KOPT-K1 (cell line): ENCODE measurements around the gene PMPCA.

Experiments used
- H3K27ac ChIP-seq: fragments of 200-600 bp; sonication (generic); 2 replicates; pipeline ENCODE4 v1.5.1; 2016; ENCODE audit warnings: antibody characterized with exemption, mild to moderate bottlenecking, low read depth, low read length; ENCODE audit not compliant: poor library complexity, severe bottlenecking
- H3K36me3 ChIP-seq: fragments of 200-600 bp; sonication (generic); 2 replicates; pipeline ENCODE4 v1.5.1; 2017; ENCODE audit warnings: antibody characterized with exemption, mild to moderate bottlenecking, low read length, moderate library complexity; ENCODE audit not compliant: insufficient read depth
- H3K9me3 ChIP-seq: fragments of 200-600 bp; sonication (generic); 2 replicates; pipeline ENCODE4 v1.5.1; 2017; ENCODE audit warnings: antibody characterized with exemption, low read length, mild to moderate bottlenecking; ENCODE audit not compliant: insufficient read depth, poor library complexity, severe bottlenecking

Gene PMPCA

DNA sequence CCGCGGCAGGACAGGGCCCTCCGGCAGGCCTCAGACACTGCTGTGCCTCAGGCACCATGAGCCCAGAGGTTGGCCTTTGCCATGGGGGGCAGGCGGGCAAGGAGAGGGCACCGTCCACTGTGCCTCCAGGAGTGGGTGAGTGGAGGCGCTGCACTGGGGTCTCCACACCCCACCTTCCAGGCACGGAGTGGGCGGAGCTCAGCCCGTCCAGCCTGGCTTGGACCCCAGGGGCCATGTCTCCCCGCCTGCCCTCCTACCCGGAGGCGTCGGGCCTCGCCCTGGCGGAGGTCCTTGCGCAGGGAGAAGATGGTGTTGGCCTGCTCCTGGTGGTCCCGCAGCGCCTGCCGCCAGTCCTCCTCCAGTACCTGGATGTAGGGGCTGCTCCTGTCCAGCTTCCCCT is 40.4 kb upstream of the PMPCA start:
- no peak overlapping the region for H3K27ac ChIP-seq
- H3K36me3 ChIP-seq: no peaks in the 10 kb centered on the region; the same call in 1 of the 2 replicates
- no peaks in the 10 kb centered on the region for H3K9me3 ChIP-seq

DNA sequence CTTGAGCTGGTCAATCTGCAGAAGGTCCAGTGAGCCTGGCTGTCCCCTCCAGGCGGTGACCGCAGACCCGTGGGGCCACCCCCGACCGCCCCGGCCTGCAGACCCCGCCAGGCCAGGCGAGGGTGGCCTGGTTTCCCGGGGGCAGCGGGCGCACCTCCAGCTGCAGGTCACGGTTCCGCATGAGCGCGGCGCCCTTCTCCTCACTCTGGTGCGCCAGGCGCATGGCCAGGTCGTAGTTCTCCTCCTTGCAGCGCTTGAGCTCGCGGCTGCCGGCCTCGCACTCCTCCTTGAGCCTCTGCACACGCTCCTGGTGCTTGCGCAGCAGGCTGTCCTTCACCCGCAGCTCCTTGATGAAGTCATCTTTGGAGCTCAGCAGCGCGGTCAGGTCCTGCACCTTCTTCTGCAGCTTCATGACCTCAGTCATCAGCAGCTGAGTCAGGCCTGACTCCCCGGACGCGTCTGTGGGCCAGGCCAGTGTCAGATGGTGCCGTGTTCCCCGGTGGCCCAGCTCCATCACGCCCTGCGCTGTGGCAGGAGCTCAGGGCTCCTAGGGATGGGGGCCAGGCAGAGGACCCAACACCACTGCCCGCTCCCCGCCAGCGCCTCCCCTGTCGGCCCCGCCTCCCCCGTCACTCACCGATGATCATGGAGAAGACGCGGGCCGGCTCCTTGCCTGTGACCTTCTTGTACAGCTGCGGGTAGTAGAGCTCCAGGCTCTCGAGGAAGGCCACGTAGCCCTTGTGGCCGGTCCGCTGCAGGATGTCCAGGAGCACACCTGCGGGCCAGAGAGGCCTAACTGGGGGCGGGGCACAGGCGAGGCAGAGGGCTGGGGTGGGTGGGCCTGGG is 39.5 kb upstream of the PMPCA start:
- H3K27ac ChIP-seq: no peak overlapping the region
- no peaks in the 10 kb centered on the region for H3K9me3 ChIP-seq
- H3K36me3 ChIP-seq: no peaks in the 10 kb centered on the region; the same call in 1 of the 2 replicates

GRCh38 chr9:136371533-136371880 is 39.0 kb upstream of the PMPCA start:
- H3K36me3 ChIP-seq: no peaks in the 10 kb centered on the region; the same call in 1 of the 2 replicates

GRCh38 chr9:136372006-136372405 is 38.5 kb upstream of the PMPCA start:
- Histone ChIP-seq H3K27ac (no peak overlapping the region), H3K36me3 (no peaks in the 10 kb centered on the region; the same call in 1 of the 2 replicates)

More at GRCh38 chr9:136371533-136371880, 39.0 kb upstream of the PMPCA start:
- no peaks in the 10 kb centered on the region for H3K9me3 ChIP-seq
- no peak overlapping the region for H3K27ac ChIP-seq

DNA sequence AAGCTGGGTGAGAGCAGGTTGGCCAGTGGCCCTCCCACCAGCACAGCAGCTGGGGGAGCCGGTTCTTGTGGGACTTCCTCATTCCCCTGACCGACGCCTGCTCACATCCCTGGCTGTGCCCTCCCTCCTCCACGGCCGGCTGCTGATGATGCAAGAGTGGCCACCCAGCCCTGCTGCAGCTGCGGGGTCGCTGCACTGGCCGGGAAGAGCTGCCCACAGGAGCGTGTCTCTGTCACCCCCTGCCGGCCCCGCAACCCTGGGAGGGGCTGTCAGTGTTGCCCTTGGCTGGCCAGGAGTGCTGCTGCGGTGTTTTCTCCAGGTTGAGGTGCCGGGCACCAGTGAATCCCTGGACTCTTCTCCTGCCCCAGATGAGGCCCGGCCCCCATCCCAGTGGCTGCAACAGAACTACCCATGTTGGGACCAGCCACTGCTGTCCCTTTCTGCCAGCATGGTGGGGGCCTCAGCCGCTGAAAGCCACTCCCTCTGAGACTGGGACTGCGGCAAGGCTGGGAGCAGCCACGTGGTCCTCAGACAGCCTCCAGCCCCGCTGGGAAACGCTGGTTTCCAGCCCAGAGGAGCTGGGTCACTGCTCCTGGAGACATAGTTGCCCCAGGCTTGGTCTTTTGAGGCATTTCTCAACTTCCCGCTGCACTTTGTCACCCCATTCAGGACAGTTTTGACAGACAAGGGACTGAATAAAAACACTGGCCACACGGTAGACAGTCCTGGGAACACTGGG is 37.7 kb upstream of the PMPCA start:
- no peak overlapping the region for H3K27ac ChIP-seq

More at GRCh38 chr9:136372006-136372405, 38.5 kb upstream of the PMPCA start:
- H3K9me3 ChIP-seq: no peaks in the 10 kb centered on the region

GRCh38 chr9:136373300-136374182 is 36.9 kb upstream of the PMPCA start, which contains the start of gene CARD9:
Gene CARD9, minus strand, starts transcription at chr9:136373669. Its CDS starts 1,591 bp downstream, at chr9:136372078.
- no peaks in the 10 kb centered on the region for H3K9me3 ChIP-seq
- H3K36me3 ChIP-seq: peaks cover 6% of the 10 kb centered on the region; the same call in 1 of the 2 replicates
- no peak within 1 kb of the TSS for H3K27ac ChIP-seq

More for the DNA sequence above, 37.7 kb upstream of the PMPCA start:
- Histone ChIP-seq H3K9me3 (no peaks in the 10 kb centered on the region), H3K36me3 (no peaks in the 10 kb centered on the region; the same call in 1 of the 2 replicates)

DNA sequence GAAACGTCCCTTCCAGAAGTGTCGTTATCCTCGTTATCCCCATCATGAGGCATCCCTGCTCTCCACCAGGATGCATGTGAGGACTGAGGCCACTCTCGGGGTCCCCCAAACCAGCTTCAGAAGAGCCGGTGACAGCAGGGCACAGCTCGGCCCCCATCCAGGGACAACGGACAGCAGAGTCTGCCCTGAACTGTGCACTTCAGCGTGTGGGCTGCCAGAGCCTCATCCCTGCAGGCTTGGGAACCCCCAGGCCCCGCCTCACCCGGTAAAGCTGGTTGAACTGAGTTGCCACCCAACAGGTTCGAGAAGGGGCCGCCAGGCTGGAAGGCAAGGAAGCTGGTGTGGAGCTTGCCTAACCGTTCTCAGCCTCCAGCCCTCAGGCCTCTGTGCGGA is 36.3 kb upstream of the PMPCA start:
- Histone ChIP-seq H3K27ac (no peak overlapping the region), H3K36me3 (peaks cover 9% of the 10 kb centered on the region; the same call in 1 of the 2 replicates)

DNA sequence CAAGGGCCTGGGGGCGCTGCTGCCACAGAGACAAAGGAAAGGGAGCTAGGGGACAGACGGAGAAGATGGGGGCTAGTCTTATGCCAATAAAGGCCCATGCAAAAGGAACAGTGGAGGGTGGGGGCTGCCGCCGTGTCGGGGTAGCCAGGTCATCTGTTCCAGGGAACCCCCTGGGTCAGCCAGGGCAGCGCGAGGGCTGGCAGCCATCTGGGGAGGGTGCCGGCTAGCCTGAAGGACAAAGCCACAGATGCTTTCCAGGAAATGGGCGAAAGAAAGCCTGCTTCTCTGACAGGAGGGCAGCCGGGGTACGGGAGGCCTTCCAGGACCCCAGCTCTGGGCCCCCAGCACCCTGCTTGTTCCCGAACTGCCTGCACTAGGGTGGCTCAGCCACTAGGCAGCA is 35.4 kb upstream of the PMPCA start:
- H3K27ac ChIP-seq: no peak overlapping the region
- H3K36me3 ChIP-seq: peaks cover 17% of the 10 kb centered on the region; the same call in 1 of the 2 replicates
- H3K9me3 ChIP-seq: no peaks in the 10 kb centered on the region

More for the DNA sequence above, 36.3 kb upstream of the PMPCA start:
- H3K9me3 ChIP-seq: no peaks in the 10 kb centered on the region

- peaks cover 28% of the 10 kb centered on the region; the same call in 1 of the 2 replicates for H3K36me3 ChIP-seq
- no peak overlapping the region for H3K27ac ChIP-seq
- no peaks in the 10 kb centered on the region for H3K9me3 ChIP-seq
These were observed 34.0 kb upstream of the PMPCA start for GRCh38 chr9:136376457-136376856.

DNA sequence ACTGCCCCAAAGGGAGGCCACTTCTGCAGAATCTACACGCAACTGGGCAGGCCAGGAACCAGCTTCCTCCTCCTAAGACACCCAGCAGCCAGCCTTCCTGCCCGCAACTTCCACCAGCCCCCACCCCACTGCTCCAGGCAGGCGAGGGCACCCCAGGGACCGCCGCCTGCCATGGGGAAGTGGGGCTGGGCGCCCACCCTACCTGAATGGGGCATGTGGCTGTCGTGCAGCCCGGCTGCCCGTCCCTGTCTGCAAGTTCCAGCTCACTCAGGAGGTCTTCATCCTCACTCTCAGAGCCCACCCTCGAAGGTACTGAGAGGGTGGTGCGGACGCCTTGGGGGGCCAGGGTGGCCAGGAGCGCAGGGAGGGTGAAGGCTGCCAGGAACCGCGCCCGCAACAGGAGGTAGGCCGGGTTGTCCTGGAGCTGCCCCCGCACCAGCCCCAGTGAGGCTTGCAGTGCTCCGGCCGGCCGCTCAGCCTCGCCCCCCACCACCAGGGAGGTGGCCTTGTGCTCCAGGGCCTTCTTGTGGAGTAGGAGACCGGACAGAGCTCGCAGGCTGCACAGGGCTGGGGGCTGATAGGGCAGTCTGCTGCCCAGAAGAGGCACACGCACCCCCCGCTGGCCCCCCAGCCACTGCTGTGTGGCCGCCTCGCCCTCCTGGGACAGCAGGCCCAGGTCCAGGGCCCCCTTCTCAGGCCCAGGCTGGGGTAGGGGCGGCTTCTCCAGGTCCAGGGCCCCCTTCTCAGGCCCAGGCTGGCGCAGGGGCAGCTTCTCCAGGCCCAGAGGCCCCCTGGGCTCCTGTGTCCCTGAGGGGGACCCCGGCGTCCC is 32.9 kb upstream of the PMPCA start:
- Histone ChIP-seq H3K36me3 (peaks cover 39% of the 10 kb centered on the region; the same call in 1 of the 2 replicates), H3K9me3 (no peaks in the 10 kb centered on the region), H3K27ac (no peak overlapping the region)

GRCh38 chr9:136378170-136379002 is 32.1 kb upstream of the PMPCA start:
- Histone ChIP-seq H3K9me3 (no peaks in the 10 kb centered on the region), H3K27ac (no peak overlapping the region)

DNA sequence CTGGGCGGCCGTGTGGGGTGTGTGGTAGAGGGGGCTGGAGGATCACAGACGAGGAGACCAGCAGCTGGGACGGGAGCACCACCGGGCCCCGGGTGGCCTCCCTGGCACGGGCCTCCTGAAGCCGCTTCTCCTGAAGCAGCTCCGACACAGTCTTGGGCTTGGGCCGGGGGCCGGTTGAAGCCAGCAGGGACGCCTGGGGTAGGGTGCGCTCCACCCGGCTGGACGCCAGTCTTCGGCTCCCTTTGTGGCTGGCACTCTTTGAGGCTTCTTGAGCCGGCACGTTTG is 31.5 kb upstream of the PMPCA start:
- H3K27ac ChIP-seq: no peak overlapping the region
- H3K9me3 ChIP-seq: no peaks in the 10 kb centered on the region
- peaks cover 52% of the 10 kb centered on the region; the same call in 1 of the 2 replicates for H3K36me3 ChIP-seq

More at GRCh38 chr9:136378170-136379002, 32.1 kb upstream of the PMPCA start:
- peaks cover 47% of the 10 kb centered on the region; the same call in 1 of the 2 replicates for H3K36me3 ChIP-seq

- peaks cover 57% of the 10 kb centered on the region; the same call in 1 of the 2 replicates for H3K36me3 ChIP-seq
- no peaks in the 10 kb centered on the region for H3K9me3 ChIP-seq
- H3K27ac ChIP-seq: no peak overlapping the region
These were observed 31.1 kb upstream of the PMPCA start for GRCh38 chr9:136379401-136379800.
